ENCODE data around the gene CNRIP1.

Gene CNRIP1

GRCh38 chr2:68250196-68250595 lies 69.6 kb downstream of the CNRIP1 start:
- DNase-seq: no peak

DNA sequence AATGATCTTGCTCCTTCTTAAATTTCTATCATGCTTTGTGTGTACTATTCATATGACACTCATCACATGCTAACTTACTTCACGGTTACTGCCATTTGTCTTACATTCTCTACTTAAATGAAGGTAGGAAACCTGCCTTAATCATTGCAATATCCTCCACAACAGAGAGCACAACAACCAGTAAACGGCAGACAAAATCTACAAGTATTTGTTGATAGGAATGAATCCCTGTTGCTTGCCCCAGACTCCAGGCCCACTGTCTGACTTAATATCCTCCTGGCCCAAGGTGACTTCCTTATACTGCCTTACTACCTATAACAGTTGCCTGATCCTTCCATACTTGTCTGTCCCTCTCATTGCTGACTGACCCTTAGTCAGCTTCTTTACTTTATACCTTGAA lies 70.9 kb downstream of the CNRIP1 start:
- DNase-seq: no peak

- DNase-seq: no peak
Measured at GRCh38 chr2:68248361-68248760, 71.4 kb downstream of the CNRIP1 start.

DNA sequence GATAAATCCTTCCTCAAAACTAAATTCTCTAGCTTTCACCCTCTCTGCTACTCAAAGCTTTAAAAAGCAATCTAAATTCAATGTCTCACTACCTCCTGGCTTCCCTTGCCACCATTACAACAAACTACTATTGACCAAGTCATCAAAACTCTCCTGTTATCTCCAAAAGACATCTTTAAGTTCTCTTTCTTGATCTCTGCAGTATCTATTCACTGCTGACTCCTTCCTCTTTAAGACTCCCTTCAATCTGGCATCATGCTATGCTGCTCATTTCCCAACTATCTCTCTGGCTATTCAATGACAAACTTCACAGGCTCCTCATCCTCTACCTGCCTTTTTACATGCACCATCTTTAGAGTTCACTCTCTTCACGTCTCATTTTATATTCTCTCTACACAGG lies 73.4 kb downstream of the CNRIP1 start:
- no peak for DNase-seq

DNA sequence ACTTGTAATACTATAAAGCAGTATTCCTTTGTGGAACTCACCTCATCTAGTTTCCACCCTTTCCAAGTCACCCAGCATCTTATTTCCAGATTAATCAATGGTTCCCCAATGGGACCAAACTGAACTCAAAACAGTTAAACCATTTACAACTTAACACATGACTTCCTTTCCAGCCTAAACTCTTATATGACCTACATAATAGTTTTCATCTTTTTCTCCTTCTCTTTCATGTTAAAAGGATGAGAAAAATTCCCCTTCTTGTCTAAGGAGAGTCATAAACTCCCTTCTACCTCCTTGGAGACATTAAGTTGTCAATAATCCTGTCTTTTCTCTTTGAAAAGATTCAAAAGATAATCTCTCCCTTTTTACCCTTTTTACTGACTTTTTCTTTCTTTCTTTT lies 74.1 kb downstream of the CNRIP1 start:
- DNase-seq: no peak

- DNase-seq: no peak
Measured at GRCh38 chr2:68245066-68245465, 74.7 kb downstream of the CNRIP1 start.

GRCh38 chr2:68244456-68244855 lies 75.3 kb downstream of the CNRIP1 start:
- DNase-seq: no peak
